GM21360 (cell line): ENCODE data around the gene ACR.

Experiments used
- ATAC-seq: cut with Tn5 transposase; IDR thresholded peaks from one replicate; pipeline ENCODE4 v1.9.1; 2021; ENCODE audit warnings: mild to moderate bottlenecking, moderate library complexity; ENCODE audit not compliant: unreplicated experiment

ACR gene

DNA sequence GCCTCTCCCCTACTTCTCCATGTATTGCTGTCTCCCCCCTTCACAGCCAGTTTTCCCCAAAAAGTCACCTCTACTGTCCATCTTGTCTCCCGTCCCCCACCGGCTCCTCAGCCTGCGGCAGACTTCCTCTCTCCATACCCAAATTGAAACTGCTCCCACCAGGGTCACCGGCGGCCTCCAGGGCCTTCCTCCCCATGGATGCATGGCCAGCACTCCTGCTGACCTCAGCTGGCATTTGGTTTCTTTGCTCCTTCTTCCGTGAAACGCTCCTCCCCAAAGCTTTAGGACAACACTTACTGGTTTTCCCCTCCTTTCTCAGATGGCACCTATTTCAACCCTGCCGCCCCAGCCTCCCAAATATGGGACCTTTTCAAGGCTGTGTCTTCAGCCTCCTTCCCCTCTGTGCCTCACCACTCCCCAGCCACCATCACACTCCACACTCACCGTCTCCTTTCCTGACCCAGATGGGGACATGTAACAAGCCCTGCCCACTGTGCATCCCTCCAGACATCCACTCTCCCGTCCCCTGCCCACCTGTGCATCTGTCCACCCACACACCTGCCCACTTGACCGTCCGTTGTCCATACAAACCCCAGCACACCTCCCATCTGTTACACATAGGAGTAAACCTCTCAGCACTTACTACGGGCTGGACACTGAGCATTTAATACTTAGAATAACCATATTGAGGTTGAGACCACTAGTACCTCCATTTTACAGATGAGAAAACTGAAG is 21.5 kb upstream of the ACR start:
- ATAC-seq: no peak

DNA sequence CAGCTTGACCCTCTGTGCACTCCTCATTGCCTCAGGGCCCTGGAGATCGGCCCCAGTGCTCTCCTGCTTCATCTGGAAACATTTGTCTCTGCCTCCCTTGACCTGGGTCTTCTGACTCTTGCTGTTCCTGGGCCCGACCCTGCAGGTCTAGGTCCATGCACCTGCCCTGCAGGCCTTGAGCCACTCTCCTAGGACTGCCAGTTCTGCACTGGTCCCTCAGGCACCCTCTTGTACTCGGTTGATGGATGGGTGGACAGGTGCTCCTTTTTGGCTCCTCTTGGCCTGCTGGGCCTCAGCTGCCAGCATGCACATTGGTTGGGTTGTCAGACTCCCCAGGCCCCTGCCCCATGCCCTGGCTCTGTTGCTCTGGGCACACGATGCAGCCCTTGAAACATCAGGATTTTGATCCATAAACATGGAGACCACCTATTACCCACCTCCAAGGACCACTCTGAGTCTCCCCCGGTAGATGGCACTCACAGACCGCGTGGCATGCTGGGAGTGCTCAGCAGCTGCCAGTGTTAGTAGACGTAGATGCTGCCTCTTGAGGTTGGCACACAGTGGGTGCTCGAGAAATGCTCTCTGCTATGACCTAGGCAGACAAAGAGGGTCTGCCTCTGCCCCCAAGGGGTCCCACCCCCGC is 20.2 kb upstream of the ACR start:
- no peak for ATAC-seq

DNA sequence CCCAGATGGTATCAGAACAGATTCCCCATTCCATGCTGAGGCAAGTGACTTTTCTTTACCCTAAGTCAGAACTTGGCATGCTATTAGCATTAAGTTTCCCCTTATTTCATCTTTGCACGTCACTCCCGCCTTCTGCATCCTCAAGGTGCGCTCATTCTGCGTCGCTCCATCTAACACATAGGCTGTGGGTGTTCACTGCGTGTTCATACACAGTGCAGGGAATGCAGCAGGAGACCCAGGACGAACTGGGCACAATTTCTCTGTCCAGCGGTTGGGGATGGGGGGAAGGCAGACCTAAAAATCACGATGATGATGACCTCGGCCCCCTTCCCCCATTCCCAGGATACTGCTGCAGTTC is 19.7 kb upstream of the ACR start:
- ATAC-seq: no peak

DNA sequence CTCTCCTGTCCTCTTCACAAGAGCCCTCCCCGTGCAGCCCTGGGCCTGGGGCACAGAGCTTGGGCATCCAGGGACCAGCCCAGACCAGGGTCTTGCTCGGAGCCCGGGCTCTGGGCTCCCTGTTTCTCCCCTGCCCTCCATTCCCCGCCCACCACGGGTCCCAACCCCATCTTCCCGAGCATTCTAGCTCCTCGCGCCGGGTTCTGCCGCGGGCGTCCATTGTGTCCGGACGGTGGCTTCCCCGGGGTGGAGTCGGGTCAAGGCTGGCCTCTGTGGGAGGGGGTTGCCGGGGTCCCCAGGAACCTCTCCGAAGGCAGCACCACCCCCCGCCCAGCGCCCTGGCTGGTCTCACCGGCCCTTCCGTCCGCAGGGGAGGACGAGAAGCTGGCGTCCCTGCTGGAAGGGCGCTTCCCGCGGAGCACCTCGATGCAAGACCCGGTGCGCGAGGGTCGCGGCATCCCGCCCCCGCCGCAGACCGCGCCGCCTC is 18.1 kb upstream of the ACR start:
- ATAC-seq: no peak

DNA sequence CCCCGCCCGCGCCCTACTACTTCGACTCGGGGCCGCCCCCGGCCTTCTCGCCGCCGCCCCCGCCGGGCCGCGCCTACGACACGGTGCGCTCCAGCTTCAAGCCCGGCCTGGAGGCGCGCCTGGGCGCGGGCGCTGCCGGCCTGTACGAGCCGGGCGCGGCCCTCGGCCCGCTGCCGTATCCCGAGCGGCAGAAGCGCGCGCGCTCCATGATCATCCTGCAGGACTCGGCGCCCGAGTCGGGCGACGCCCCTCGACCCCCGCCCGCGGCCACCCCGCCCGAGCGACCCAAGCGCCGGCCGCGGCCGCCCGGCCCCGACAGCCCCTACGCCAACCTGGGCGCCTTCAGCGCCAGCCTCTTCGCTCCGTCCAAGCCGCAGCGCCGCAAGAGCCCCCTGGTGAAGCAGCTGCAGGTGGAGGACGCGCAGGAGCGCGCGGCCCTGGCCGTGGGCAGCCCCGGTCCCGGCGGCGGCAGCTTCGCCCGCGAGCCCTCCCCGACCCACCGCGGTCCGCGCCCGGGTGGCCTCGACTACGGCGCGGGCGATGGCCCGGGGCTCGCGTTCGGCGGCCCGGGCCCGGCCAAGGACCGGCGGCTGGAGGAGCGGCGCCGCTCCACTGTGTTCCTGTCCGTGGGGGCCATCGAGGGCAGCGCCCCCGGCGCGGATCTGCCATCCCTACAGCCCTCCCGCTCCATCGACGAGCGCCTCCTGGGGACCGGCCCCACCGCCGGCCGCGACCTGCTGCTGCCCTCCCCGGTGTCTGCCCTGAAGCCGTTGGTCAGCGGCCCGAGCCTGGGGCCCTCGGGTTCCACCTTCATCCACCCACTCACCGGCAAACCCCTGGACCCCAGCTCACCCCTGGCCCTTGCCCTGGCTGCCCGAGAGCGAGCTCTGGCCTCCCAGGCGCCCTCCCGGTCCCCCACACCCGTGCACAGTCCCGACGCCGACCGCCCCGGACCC is 17.4 kb upstream of the ACR start:
- ATAC-seq: no peak

DNA sequence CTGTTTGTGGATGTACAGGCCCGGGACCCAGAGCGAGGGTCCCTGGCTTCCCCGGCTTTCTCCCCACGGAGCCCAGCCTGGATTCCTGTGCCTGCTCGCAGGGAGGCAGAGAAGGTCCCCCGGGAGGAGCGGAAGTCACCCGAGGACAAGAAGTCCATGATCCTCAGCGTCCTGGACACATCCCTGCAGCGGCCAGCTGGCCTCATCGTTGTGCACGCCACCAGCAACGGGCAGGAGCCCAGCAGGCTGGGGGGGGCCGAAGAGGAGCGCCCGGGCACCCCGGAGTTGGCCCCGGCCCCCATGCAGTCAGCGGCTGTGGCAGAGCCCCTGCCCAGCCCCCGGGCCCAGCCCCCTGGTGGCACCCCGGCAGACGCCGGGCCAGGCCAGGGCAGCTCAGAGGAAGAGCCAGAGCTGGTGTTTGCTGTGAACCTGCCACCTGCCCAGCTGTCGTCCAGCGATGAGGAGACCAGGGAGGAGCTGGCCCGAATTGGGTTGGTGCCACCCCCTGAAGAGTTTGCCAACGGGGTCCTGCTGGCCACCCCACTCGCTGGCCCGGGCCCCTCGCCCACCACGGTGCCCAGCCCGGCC is 16.7 kb upstream of the ACR start:
- ATAC-seq: no peak

DNA sequence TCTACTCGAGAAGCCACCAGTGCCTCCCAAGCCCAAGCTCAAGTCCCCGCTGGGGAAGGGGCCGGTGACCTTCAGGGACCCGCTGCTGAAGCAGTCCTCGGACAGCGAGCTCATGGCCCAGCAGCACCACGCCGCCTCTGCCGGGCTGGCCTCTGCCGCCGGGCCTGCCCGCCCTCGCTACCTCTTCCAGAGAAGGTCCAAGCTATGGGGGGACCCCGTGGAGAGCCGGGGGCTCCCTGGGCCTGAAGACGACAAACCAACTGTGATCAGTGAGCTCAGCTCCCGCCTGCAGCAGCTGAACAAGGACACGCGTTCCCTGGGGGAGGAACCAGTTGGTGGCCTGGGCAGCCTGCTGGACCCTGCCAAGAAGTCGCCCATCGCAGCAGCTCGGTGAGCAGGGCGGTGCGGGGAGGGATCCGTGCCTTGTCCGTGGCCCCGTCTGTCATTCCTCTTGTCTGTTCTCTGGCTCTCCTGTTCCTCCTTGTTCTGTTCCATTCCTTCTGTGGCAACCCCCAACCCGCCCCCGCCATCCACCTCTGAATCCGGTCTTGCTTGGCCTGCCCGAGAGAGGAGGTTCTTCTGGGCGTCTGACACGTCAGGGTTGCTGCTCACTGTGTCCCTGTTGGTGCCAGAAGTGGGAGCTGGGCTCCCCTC is 15.8 kb upstream of the ACR start:
- no peak for ATAC-seq

DNA sequence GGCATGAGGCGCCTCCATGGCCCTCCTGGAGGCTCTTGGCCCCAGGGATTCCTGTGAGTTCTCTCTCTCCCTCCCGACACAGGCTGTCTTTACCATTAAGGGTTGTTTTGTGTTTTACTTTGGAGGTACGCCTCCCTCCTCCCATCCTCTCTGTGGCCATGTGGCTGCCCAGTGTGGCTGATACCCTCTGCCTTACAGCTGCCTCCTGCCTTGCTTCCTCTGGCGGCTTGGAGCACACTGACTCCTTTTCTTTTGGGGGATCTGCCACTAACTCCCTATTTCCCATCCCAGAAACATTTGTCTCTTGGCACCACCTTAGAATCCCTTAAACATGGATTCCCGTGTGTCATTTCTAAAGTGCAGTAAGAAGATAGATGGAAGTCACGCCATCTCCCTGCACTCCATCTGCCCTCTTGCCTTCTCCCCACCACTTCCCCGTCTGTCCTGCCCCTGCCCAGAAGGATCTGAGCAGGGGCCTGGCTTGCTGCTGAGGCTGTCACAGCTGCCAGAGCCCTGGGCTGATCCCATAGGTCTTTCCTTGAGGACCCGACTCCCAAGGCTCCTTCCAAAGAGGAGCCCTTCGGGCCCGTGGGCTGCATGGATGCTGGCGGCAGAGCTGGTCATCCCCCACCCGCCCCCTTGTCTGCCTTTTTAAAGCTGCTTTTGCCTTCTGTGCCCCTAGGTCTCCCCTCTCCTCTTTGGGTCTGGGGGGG is 15.1 kb upstream of the ACR start:
- no peak for ATAC-seq

DNA sequence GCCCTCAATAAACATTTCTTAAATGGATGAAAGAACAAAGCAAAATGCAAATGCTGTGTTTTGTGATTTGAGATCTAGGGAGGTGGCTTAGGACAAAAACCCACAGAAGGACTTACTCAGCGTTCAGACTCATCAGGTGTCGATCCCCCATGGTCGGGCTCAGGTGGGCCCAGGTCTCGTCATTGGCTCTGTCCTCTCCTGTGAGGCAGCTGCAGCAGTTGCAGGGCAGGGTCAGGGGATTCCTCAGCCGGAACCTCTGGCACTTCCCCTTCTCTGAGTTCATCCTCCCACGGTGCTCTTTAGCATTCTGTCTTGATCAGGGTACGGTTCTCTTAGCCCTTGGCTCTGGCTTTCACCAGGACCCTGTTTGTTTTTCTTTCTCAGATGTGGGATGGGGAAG is 14.0 kb upstream of the ACR start:
- no peak for ATAC-seq

DNA sequence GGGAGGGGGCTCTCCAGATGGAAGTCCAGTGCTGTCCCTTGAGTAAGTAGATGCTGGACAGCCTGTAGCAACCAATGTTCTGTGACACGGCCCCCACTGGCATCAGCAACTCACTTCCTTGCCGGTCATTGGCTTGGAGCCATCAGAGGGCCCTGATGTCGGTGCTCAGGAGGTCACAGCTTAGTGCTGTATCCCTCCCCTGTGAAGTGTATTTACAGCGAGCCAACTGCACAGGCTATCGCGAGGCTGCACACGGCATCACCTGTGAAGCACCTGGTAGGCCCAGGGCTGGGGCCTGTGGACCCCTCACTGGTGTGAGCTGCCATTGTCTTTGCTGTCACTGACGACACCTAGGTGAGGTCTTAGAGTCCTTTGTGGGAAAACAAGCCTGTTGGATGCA is 13.4 kb upstream of the ACR start:
- no peak for ATAC-seq

DNA sequence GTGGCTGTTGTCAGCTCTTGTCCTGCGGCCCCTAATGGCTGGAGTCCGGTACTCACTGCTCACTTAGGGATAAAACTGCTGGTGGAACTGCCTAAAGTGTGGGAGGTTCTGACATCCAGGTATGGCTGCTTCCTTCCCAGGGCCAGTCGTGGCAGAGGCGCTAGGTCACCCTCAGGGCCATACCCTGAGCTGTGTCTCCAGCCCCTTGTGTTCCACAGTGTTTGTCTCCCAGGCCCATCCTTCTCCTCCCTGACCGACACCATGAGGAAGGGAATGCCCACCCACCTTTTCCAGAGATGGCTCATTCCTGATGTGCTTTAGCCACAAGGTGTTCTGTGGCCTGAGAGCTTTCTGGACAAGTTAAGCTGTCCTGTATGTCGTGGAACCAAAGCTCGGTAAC is 12.4 kb upstream of the ACR start:
- ATAC-seq: no peak

DNA sequence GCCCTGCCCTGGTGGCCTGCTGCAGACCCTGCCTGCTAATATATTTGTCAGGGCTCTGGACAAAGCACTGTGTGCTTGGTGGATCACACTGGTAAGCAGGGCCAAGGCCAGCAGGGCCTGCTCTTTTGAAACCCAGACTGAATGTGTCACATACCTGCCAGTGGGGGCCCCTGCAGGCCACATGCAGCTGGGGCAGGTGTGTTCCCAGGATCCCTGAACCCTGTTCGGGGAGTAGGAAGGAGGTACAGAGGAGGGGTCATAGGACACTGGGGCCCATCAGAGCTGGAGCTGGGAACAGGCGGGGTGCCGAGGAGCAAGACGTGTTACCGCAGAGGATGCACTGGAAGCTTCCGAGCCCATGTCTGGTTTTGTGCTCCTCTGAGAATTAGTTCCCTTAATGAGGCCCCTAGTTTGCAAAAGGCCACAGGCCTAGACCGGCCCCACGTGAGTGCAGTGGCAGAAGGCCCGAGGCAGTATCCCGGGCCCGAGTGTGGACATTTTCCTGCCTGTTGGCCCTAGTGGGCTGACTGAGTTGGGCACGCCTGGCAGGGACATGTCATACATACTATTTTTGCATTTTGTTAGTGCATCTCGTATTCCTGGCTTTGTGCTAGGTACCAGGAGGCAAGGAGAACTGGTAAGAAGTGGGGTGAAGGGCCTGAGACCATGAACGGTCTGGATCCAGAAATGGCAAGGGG is 11.2 kb upstream of the ACR start:
- ATAC-seq: no peak

DNA sequence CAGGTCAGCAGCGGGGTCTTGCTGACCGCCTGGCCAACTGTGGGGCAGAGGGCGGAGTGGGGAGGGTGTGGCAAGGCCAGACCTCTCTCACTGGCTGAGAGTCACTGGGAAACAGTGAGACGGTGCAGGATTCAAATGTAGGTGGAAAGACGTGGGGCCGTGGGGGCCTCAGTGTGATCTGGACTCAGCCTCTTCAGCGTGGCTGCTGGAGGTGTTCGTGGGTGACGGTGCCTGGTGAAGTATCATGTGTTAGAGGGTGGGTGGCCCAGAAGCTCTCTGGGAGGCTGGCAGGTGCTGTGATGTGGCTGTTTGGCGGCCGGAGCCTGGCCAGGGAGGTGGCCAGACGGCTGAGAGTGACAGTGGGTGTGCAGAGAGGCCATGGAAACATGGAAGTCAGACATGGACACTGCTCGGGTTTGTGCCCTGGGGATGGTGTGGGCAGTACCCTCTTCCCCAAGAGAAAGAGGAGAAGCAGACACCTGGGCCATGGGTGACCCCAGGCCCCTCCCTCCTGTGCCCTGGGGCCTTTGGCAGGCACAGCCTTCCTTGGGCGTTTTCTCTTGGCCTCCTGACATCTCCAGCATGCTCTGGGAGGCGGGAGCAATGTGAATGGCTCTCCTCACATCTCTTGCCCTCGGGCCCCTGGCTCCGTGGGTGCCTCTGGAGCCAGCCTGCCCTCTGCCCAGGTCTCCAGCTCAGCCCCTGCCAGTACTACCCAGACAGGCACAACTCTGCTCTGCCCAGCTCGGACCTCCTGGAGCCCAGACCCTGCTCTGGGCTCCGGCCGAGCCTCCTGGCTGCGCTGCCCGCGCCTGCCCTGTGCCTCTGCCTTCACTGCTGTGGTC is 10.1 kb upstream of the ACR start:
- ATAC-seq: no peak

DNA sequence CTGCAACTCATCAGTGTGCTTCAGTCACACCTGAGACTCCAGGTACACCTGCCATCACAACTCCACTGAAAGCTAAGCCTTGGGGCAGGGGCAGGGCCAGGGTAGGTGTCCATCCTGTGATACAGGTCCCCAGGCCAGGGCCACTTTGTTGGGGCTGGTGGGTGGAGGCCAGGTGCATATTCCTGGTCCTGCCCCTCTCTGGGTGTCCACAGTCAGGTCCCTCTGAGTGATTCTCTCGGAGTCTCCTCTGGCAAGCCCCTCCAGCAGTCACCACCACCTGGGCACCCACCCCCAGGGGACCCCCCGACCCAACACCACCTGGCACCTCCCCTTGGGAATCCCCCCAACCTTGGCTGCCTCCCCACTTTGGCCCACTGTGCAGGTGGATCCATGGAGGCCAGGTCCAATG is 9.5 kb upstream of the ACR start:
- ATAC-seq: no peak

DNA sequence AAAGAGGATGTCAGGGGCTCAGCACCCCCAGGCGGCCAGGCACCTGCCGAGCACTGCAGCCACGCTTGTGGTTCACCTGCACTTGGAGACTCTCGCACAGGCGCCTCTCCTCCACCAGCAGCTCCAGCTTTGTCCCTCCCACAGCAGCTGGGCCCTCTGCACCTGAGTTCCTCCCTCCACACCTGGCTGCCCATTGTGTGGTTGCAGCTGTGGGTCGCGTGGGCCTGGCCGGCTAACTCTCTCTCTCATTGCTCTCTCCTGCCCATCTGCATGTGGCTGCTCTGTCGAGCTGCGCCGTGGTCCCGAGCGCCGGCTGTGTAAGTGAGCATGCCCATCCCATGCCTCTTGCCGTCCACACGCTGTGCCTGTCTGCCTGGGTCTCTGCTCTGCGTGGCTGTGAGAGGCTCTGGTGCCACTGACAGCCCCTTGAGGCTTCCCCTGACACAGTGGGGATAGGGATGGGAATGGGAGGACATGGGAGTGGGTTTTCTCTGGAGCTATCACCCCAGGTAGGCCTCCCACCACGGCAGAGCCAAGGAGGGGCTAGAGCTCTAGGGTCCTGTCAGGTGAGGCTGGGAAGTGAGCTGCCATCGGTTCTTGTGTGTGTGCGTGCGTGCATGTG is 8.5 kb upstream of the ACR start:
- ATAC-seq: no peak

DNA sequence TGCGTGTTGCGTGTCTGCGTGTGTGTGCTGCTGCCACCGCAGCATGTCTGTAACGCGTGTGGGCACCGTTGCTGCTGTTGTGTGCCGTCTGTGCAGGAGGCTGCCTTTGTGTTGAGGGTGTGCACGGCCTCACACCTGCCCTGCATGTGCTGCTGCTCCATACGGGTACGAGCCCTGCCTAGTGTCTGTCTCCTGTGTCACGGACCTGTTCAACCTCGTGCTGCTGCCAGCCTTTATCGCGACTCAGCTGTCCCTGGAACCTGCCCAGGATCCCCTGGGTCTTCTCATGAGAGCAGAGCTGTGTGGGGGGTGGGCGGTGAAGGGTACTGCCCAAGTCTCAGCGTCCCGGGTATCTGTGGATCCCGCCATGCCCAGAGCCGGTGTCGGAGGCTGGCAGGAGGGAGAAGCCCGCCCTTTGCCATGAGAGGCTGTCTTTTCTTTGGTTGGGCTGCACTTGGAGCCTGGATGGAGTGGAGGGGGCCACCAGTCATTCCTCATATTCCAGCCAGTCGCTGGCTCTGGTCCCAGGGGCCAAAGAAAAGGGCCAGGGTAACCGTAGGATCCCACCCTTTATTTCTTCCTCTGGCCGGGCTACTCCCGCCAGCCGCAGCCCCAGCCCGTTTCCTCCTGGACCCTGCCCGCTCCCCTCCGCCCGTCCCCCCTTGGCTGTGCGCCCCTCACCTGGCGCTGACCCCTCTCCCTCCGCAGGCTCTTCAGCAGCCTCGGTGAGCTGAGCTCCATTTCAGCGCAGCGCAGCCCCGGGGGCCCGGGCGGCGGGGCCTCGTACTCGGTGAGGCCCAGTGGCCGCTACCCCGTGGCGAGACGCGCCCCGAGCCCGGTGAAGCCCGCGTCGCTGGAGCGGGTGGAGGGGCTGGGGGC is 7.8 kb upstream of the ACR start:
- ATAC-seq: no peak

DNA sequence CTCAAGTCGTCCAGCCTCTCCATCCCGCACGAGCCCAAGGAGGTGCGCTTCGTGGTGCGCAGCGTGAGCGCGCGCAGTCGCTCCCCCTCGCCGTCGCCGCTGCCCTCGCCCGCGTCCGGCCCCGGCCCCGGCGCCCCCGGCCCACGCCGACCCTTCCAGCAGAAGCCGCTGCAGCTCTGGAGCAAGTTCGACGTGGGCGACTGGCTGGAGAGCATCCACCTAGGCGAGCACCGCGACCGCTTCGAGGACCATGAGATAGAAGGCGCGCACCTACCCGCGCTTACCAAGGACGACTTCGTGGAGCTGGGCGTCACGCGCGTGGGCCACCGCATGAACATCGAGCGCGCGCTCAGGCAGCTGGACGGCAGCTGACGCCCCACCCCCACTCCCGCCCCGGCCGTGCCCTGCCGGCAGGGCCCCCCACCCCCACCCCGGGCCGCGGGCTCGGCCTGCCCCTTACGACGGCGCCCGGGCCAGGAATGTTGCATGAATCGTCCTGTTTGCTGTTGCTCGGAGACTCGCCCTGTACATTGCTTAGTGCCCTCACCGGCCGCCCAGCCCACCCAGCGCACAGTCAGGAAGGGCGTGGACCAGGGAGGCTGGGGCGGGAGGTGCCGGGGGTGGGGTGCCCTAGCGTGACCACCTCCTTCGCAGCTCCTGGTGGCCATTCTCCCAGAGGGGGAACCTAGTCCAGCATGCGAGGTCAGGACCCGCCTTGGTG is 6.9 kb upstream of the ACR start:
- ATAC-seq: no peak
